Peyer's patch (tissue), 4 donors: ENCODE results near the gene MAPK4.

ENCODE experiments used
- POLR2A ChIP-seq, 2 donors: fragments of 450-650 bp; IDR thresholded peaks; one replicate each; pipeline ENCODE4 v1.5.1; 2017; ENCODE audit warnings: antibody characterized with exemption in 2 of 2, mild to moderate bottlenecking in 2 of 2, moderate library complexity in 2 of 2
- TF ChIP-seq, protein P1 (sequence below), 6 experiments: fragments of 450-650 bp in 4 of 6; fragments of 200-600 bp in 2 of 6; sonication (generic) in 1 of 6; IDR thresholded peaks; one replicate each; pipeline ENCODE4 v1.5.1; 2017 to 2019; ENCODE audit warnings: antibody characterized with exemption in 6 of 6, mild to moderate bottlenecking in 3 of 6, moderate library complexity in 1 of 6

DNA sequence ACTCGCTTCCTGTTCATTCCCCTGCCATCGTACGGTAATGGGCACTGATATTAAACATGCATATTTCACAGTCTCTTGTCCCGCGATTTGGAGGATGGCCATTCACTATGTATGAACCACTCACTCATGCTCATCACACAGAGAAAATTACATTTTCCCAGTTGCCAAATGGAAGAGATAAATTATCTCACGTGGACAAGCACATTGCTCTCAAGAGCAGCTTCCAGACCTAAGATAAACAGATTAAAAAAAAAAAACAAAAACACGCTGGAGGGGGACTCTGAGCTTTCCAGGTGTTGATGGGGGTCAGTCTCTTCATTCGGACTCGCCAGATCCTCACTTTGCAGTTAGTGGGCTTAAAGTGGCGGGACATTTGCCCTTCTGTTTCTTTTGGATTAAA, 1.7 kb upstream of the MAPK4 start:
- no peak for TF ChIP-seq POLR2A (IDR thresholded peaks at IDR 0.05)
- TF ChIP-seq, protein P1, sequence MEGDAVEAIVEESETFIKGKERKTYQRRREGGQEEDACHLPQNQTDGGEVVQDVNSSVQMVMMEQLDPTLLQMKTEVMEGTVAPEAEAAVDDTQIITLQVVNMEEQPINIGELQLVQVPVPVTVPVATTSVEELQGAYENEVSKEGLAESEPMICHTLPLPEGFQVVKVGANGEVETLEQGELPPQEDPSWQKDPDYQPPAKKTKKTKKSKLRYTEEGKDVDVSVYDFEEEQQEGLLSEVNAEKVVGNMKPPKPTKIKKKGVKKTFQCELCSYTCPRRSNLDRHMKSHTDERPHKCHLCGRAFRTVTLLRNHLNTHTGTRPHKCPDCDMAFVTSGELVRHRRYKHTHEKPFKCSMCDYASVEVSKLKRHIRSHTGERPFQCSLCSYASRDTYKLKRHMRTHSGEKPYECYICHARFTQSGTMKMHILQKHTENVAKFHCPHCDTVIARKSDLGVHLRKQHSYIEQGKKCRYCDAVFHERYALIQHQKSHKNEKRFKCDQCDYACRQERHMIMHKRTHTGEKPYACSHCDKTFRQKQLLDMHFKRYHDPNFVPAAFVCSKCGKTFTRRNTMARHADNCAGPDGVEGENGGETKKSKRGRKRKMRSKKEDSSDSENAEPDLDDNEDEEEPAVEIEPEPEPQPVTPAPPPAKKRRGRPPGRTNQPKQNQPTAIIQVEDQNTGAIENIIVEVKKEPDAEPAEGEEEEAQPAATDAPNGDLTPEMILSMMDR (IDR thresholded peaks at IDR 0.05) = no peak
